ENCODE results near the gene NCAPH2. TPM values are rescaled to one million over a fixed set of nuclear protein-coding genes. Genes with fewer than 3 reads are reported as not detected.
A peak's percentile ranks its signal among the peaks of the same experiment; 100 is the strongest.

The NCAPH2 gene
- total RNA-seq, 4 donors from 2014 or later: 26.5 to 64.7 (median 41.6) TPM

GRCh38 chr22:50483106-50483505 is 24.9 kb upstream of the NCAPH2 start:
- H3K4me1 ChIP-seq: peaks cover 5 to 28% (median 23%) of the 10 kb centered on the region in 4 donors
- no peaks in the 10 kb centered on the region for H3K36me3 ChIP-seq
- no peak for DNase-seq
- H3K9me3 ChIP-seq: no peaks in the 10 kb centered on the region
- H3K27ac ChIP-seq: no peak overlapping the region
- H3K27me3 ChIP-seq: peaks cover 44% of the 10 kb centered on the region
- TF ChIP-seq EP300 (IDR thresholded peaks at IDR 0.05; ENCODE audit: low read depth): no peak
- TF ChIP-seq POLR2A (IDR thresholded peaks at IDR 0.05): no peak
- TF ChIP-seq CTCF (IDR thresholded peaks at IDR 0.05): no peak
- TF ChIP-seq POLR2AphosphoS5 (IDR thresholded peaks at IDR 0.05): no peak
- intact Hi-C loops (cut with DNase I; ENCODE audit: low total_unique reads) (no loop called here), in situ Hi-C loops (cut with MboI; ENCODE audit: low pct_ligation_motif_present in 1 of 4, low pct_unique_long_range_greater_than_20kb in 1 of 4, low sequenced_read_pairs in 3 of 4) (no loop called here)
- H3K4me3 ChIP-seq: no peak overlapping the region
- 84% methylated on average over 10 of the region's 10 CpGs; no CpG with 5 or more reads in 1 of the 2 donors for WGBS, 2 donors (ENCODE audit: low coverage in 1 of 2)

GRCh38 chr22:50483556-50483955 is 24.5 kb upstream of the NCAPH2 start:
- Histone ChIP-seq H3K4me1 (peaks cover 5 to 28% (median 23%) of the 10 kb centered on the region in 4 donors), H3K4me3 (no peak overlapping the region), H3K27me3 (peaks cover 44% of the 10 kb centered on the region), H3K9me3 (no peaks in the 10 kb centered on the region), H3K36me3 (no peaks in the 10 kb centered on the region), H3K27ac (peak overlapping the region in 1 of 4 donors; percentile 41)
- TF ChIP-seq POLR2AphosphoS5 (IDR thresholded peaks at IDR 0.05): no peak
- TF ChIP-seq CTCF (IDR thresholded peaks at IDR 0.05): no peak
- TF ChIP-seq EP300 (IDR thresholded peaks at IDR 0.05; ENCODE audit: low read depth): no peak
- TF ChIP-seq POLR2A (IDR thresholded peaks at IDR 0.05): no peak
- intact Hi-C loops (cut with DNase I; ENCODE audit: low total_unique reads) (no loop called here), in situ Hi-C loops (cut with MboI; ENCODE audit: low pct_ligation_motif_present in 1 of 4, low pct_unique_long_range_greater_than_20kb in 1 of 4, low sequenced_read_pairs in 3 of 4) (no loop called here)
- WGBS, 2 donors (ENCODE audit: low coverage in 1 of 2): 88% methylated on average over 8 of the region's 8 CpGs; no CpG with 5 or more reads in 1 of the 2 donors
- no peak for DNase-seq

- in situ Hi-C loops (cut with MboI; ENCODE audit: low pct_ligation_motif_present in 1 of 4, low pct_unique_long_range_greater_than_20kb in 1 of 4, low sequenced_read_pairs in 3 of 4) (no loop called here), intact Hi-C loops (cut with DNase I; ENCODE audit: low total_unique reads) (no loop called here)
- Histone ChIP-seq H3K27ac (peak overlapping the region in 2 of 4 donors; percentile 41 to 63), H3K4me1 (peaks cover 5 to 28% (median 23%) of the 10 kb centered on the region in 4 donors), H3K4me3 (no peak overlapping the region), H3K27me3 (peaks cover 40% of the 10 kb centered on the region), H3K9me3 (no peaks in the 10 kb centered on the region), H3K36me3 (no peaks in the 10 kb centered on the region)
- 65% methylated on average over 26 of the region's 31 CpGs; no CpG with 5 or more reads in 1 of the 2 donors for WGBS, 2 donors (ENCODE audit: low coverage in 1 of 2)
- DNase-seq: peak; percentile 74
- TF ChIP-seq POLR2AphosphoS5 (IDR thresholded peaks at IDR 0.05) (peak in 1 of 3 donors; percentile 18), EP300 (IDR thresholded peaks at IDR 0.05; ENCODE audit: low read depth) (no peak), CTCF (IDR thresholded peaks at IDR 0.05) (peak in 1 of 5 experiments; percentile 10), POLR2A (IDR thresholded peaks at IDR 0.05) (no peak)
Measured at GRCh38 chr22:50483977-50484853, 23.8 kb upstream of the NCAPH2 start.

- H3K36me3 ChIP-seq: no peaks in the 10 kb centered on the region
- 63 to 68% methylated on average over 6 to 29 of the region's 29 CpGs for WGBS, 2 donors (ENCODE audit: low coverage in 1 of 2)
- intact Hi-C loops (cut with DNase I; ENCODE audit: low total_unique reads): no loop called here
- peaks cover 27% of the 10 kb centered on the region for H3K27me3 ChIP-seq
- DNase-seq: no peak
- TF ChIP-seq POLR2A (IDR thresholded peaks at IDR 0.05) (no peak), EP300 (IDR thresholded peaks at IDR 0.05; ENCODE audit: low read depth) (no peak), POLR2AphosphoS5 (IDR thresholded peaks at IDR 0.05) (no peak), CTCF (IDR thresholded peaks at IDR 0.05) (no peak)
- H3K4me3 ChIP-seq: no peak overlapping the region
- H3K4me1 ChIP-seq: peaks cover 5 to 28% (median 23%) of the 10 kb centered on the region in 4 donors
- peak overlapping the region in 1 of 4 donors; percentile 63 for H3K27ac ChIP-seq
- in situ Hi-C loops (cut with MboI; ENCODE audit: low pct_ligation_motif_present in 1 of 4, low pct_unique_long_range_greater_than_20kb in 1 of 4, low sequenced_read_pairs in 3 of 4): no loop called here
- no peaks in the 10 kb centered on the region for H3K9me3 ChIP-seq
Measured at GRCh38 chr22:50485221-50486131, 22.5 kb upstream of the NCAPH2 start.
